ENCODE data around the gene EHD1. TPM values are rescaled to one million over a fixed set of nuclear protein-coding genes. Genes with fewer than 3 reads are reported as not detected.

EHD1 gene
- total RNA-seq, 1 donor from 2014 or later, result 357 TPM

DNA sequence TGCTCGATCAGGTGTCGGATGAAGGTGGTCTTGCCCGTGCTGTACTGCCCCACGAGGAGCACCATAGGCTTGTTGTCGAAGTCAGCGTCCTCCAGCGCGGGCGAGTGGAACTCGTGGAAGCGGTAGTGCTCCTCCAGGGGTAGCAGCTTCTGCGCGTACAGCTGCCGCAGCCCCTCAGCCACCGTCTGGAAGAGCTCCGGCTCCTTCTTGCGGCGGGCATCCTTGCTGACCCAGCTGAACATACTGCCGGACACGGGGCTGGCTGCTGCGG is 263 bp downstream of the EHD1 start:
- DNase-seq (no peak), ATAC-seq (ENCODE audit: low read depth) (peak; percentile 10)
- Mint-ChIP-seq H3K4me1 (peaks cover 62% of the 10 kb centered on the region), H3K9me3 (no peaks in the 10 kb centered on the region), H3K4me3 (peak overlapping the region; percentile 97), H3K27me3 (no peaks in the 10 kb centered on the region), H3K36me3 (ENCODE audit: low read depth) (peaks cover 46% of the 10 kb centered on the region), H3K27ac (peak overlapping the region; percentile 82)
- POLR2A ChIA-PET, result interaction anchor here (0.5 to 27.8 kb wide), 9 partner anchors 10 to 134 kb away, joined by 3 to 1194 read pairs (median 11); partner anchors contain the start of genes CDC42BPG, RASGRP2 and SF1
- CTCF ChIA-PET, result interaction anchor here (0.9 to 11.5 kb wide), 7 partner anchors 9 to 106 kb away, joined by 3 to 163 read pairs (median 10); no protein-coding TSS in a partner anchor
- TF ChIP-seq CTCF (IDR thresholded peaks at IDR 0.05), result no peak
- intact Hi-C loops (cut with micrococcal nuclease), result loop anchor here (1.0 to 2.0 kb wide), 9 partner anchors 10 to 239 kb away; partner anchors contain the start of genes ARL2, ATG2A, MEN1 and SF1

DNA sequence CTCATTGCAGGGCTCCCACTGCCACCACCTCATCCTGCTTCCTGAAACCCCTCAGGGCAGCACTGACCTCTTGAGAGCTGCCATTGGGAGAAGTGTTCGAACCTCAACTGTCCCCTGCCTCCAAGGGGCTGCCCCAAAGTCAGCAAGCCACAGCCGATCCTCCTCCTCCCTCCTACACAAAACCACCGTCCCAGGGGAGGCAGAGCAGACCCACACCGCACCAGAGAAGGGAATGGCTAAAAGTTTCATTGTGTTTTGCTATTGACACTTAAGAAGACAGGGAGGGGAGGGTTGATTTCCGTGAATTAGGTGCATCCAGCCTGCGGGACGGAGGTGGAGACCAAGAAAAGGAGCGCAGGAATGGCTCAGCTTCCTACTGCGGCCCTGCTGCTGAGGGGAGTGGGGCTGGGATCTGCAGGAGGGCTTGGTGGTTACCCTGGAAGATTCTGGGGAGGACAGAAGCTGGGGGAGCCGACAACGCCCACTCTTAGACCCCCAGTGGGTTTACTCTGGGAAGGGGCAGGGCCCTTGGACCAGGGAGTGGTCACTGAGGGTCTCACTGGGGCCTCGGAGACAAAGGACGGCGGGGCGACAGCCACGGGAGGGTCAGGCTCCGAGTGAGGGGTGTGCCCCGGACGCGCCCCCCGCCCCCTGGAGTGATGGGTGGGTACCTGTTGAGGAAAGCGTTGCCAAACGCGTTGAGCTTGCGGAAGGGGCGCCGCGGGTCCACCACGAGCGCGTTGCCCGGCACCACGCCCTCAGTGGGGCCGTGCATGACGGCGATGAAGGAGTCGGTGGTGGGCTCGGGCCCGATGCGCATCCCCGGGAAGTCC is 815 bp downstream of the EHD1 start:
- no peak for TF ChIP-seq CTCF (IDR thresholded peaks at IDR 0.05)
- POLR2A ChIA-PET, result interaction anchor here (0.5 to 27.8 kb wide), 12 partner anchors 10 to 203 kb away, joined by 3 to 1194 read pairs (median 6); partner anchors contain the start of genes CDC42BPG, RASGRP2 and SF1
- intact Hi-C loops (cut with micrococcal nuclease), result loop anchor here (1.0 to 2.0 kb wide), 9 partner anchors 11 to 240 kb away; partner anchors contain the start of genes ARL2, ATG2A, MEN1 and SF1
- H3K36me3 Mint-ChIP-seq (ENCODE audit: low read depth), result peaks cover 52% of the 10 kb centered on the region
- peak; percentile 13 for ATAC-seq (ENCODE audit: low read depth)
- CTCF ChIA-PET, result interaction anchor here (0.9 to 11.5 kb wide), 7 partner anchors 10 to 106 kb away, joined by 3 to 163 read pairs (median 10); no protein-coding TSS in a partner anchor
- H3K9me3 Mint-ChIP-seq, result no peaks in the 10 kb centered on the region
- peaks cover 67% of the 10 kb centered on the region for H3K4me1 Mint-ChIP-seq
- no peaks in the 10 kb centered on the region for H3K27me3 Mint-ChIP-seq
- peak overlapping the region; percentile 97 for H3K4me3 Mint-ChIP-seq
- peak overlapping the region; percentile 82 for H3K27ac Mint-ChIP-seq
- DNase-seq, result no peak

- no peak for TF ChIP-seq CTCF (IDR thresholded peaks at IDR 0.05)
- ATAC-seq (ENCODE audit: low read depth), result no peak
- Mint-ChIP-seq H3K27ac (peak overlapping the region; percentile 82), H3K4me3 (peak overlapping the region; percentile 97), H3K36me3 (ENCODE audit: low read depth) (peaks cover 57% of the 10 kb centered on the region), H3K27me3 (no peaks in the 10 kb centered on the region), H3K4me1 (peaks cover 74% of the 10 kb centered on the region), H3K9me3 (no peaks in the 10 kb centered on the region)
- DNase-seq, result no peak
- POLR2A ChIA-PET, result interaction anchor here (0.5 to 27.8 kb wide), 9 partner anchors 11 to 202 kb away, joined by 3 to 1194 read pairs (median 11); partner anchors contain the start of genes CDC42BPG, RASGRP2 and SF1
- intact Hi-C loops (cut with micrococcal nuclease), result no loop called here
- CTCF ChIA-PET, result interaction anchor here (2.6 to 11.5 kb wide), 4 partner anchors 10 to 26 kb away, joined by 10 to 163 read pairs (median 20); no protein-coding TSS in a partner anchor
Measured at GRCh38 chr11:64876835-64877341, 1.5 kb downstream of the EHD1 start.

DNA sequence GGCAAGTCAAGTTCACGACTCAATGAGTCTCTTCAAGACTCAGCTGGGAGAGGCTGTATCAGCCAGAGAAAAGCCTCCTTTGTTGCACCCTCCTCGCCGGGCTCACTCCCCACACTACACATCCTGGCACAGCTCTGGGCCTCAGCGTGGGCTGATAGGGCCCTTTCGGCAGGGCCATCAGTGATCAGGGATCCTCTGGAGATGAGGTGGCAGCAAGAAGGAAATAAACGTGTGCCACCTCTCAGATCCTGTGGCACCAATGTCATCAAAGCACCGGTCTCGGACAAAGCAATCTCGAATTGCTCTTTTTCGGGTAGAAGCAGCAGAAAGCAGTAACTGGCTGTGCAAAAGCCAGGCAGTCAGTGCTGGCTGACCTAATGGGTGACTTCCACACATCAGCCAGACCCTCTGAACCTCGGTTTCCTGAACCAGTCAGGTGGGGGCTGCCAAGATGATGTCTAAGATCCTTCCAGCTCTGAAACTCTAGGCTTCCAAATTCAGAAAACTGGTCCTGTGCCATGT is 2.1 kb downstream of the EHD1 start:
- ChIA-PET POLR2A (interaction anchor here (1.2 to 27.8 kb wide), 5 partner anchors 9 to 202 kb away, joined by 4 to 1194 read pairs (median 11); partner anchors contain the start of gene CDC42BPG), CTCF (interaction anchor here (1.1 to 11.5 kb wide), 6 partner anchors 11 to 25 kb away, joined by 4 to 163 read pairs (median 10); no protein-coding TSS in a partner anchor)
- H3K27ac Mint-ChIP-seq, result peak overlapping the region; percentile 73
- H3K4me1 Mint-ChIP-seq, result peaks cover 78% of the 10 kb centered on the region
- H3K36me3 Mint-ChIP-seq (ENCODE audit: low read depth), result peaks cover 63% of the 10 kb centered on the region
- intact Hi-C loops (cut with micrococcal nuclease), result no loop called here
- DNase-seq (no peak), ATAC-seq (ENCODE audit: low read depth) (no peak)
- no peaks in the 10 kb centered on the region for H3K9me3 Mint-ChIP-seq
- TF ChIP-seq CTCF (IDR thresholded peaks at IDR 0.05), result no peak
- no peaks in the 10 kb centered on the region for H3K27me3 Mint-ChIP-seq
- H3K4me3 Mint-ChIP-seq, result peak overlapping the region; percentile 97
